Measurements from ENCODE around the gene CFDP1.

Gene CFDP1

GRCh38 chr16:75377729-75378386 lies 55.4 kb downstream of the CFDP1 start:
- no peak for TF ChIP-seq CTCF (IDR thresholded peaks at IDR 0.05; ENCODE audit: low read depth, low read length)
- H3K4me3 ChIP-seq (ENCODE audit: low read depth, low read length) = no peak overlapping the region

- TF ChIP-seq CTCF (IDR thresholded peaks at IDR 0.05; ENCODE audit: low read depth, low read length) = no peak
- H3K4me3 ChIP-seq (ENCODE audit: low read depth, low read length) = no peak overlapping the region
These were observed 56.7 kb downstream of the CFDP1 start for GRCh38 chr16:75376475-75377161.

GRCh38 chr16:75374388-75374787 lies 58.9 kb downstream of the CFDP1 start:
- TF ChIP-seq CTCF (IDR thresholded peaks at IDR 0.05; ENCODE audit: low read depth, low read length) = no peak
- no peak overlapping the region for H3K4me3 ChIP-seq (ENCODE audit: low read depth, low read length)

- no peak for TF ChIP-seq CTCF (IDR thresholded peaks at IDR 0.05; ENCODE audit: low read depth, low read length)
- no peak overlapping the region for H3K4me3 ChIP-seq (ENCODE audit: low read depth, low read length)
These were observed 61.0 kb downstream of the CFDP1 start for GRCh38 chr16:75372236-75372856.

- TF ChIP-seq CTCF (IDR thresholded peaks at IDR 0.05; ENCODE audit: low read depth, low read length) = no peak
- no peak overlapping the region for H3K4me3 ChIP-seq (ENCODE audit: low read depth, low read length)
These were observed 62.1 kb downstream of the CFDP1 start for GRCh38 chr16:75371171-75371570.

- H3K4me3 ChIP-seq (ENCODE audit: low read depth, low read length) = no peak overlapping the region
- no peak for TF ChIP-seq CTCF (IDR thresholded peaks at IDR 0.05; ENCODE audit: low read depth, low read length)
These were observed 69.0 kb downstream of the CFDP1 start for GRCh38 chr16:75364286-75364791.

- no peak overlapping the region for H3K4me3 ChIP-seq (ENCODE audit: low read depth, low read length)
- no peak for TF ChIP-seq CTCF (IDR thresholded peaks at IDR 0.05; ENCODE audit: low read depth, low read length)
These were observed 70.5 kb downstream of the CFDP1 start for GRCh38 chr16:75362846-75363245.

All from WI38 (cell line).